K562 (cell line): ENCODE data around the gene BIK. TPM values are rescaled to one million over a fixed set of nuclear protein-coding genes. Genes with fewer than 3 reads are reported as not detected.

ENCODE experiments used
- ATAC-seq: fragments of 200-7000 bp; cut with Tn5 transposase; 3 replicates; pipeline ENCODE4 v1.9.1; 2020; ENCODE audit warnings: moderate library complexity
- BruUV-seq: library from RNA; stranded (reverse); fragments of 400-500 nt; replicated peaks from 2 replicates; lab custom pipeline; 2021; lab: Mats Ljungman, UMichigan
- CTCF ChIA-PET: fragments of 300-600 bp; formaldehyde crosslinking; extraction: SDS; loops from one replicate; lab custom pipeline; 2021; ENCODE audit warnings: low intra/inter-chr PET ratio; lab: Yijun Ruan, JAX
- POLR2A ChIA-PET: fragments of 300-600, 350-650 bp; sonication (Branson Sonifier 250); formaldehyde crosslinking; extraction: SDS; loops from one replicate; lab custom pipeline; 2021; ENCODE audit warnings: antibody characterized with exemption, inconsistent platforms; lab: Yijun Ruan, JAX
- DNase-seq, 4 experiments: peaks; one replicate each; pipeline versions ENCODE4 v3.0.0 to v3.0.0-alpha.2; 2011 to 2018; ENCODE audit warnings: low spot score in 3 of 4, mixed read lengths in 3 of 4; ENCODE audit errors: extremely low read depth in 1 of 4
- FAIRE-seq: peaks from 2 replicates; lab custom pipeline; 2011; peaks lifted over from hg19 to GRCh38; lab: Jason Lieb, UNC
- H2AFZ ChIP-seq: 2 replicates; pipeline ENCODE4 v1.6.0; 2011; ENCODE audit warnings: low read depth, low read length, control low read depth, inconsistent platforms
- H3K27ac ChIP-seq: fragments of 200-600 bp; 3 replicates; pipeline ENCODE4 v1.8.0; 2011; ENCODE audit warnings: low read depth, mild to moderate bottlenecking, control low read depth, inconsistent platforms, low read length, moderate library complexity, mixed read lengths; ENCODE audit errors: extremely low read depth
- H3K27me3 ChIP-seq, 2 experiments: fragments of 300-600 bp in 1 of 2; 2 replicates in 1 of 2; 3 replicates in 1 of 2; pipeline versions ENCODE4 v1.6.0 to v1.8.0; 2011; ENCODE audit warnings: inconsistent platforms in 2 of 2, low read length in 2 of 2, mild to moderate bottlenecking in 1 of 2, mixed read lengths in 1 of 2, moderate library complexity in 1 of 2; ENCODE audit not compliant: control insufficient read depth in 2 of 2, insufficient read depth in 2 of 2
- H3K36me3 ChIP-seq: fragments of 300-600 bp; 3 replicates; pipeline ENCODE4 v1.8.0; 2011; ENCODE audit warnings: mild to moderate bottlenecking, low read length, inconsistent platforms; ENCODE audit not compliant: control insufficient read depth, insufficient read depth
- H3K4me1 ChIP-seq, 2 experiments: fragments of 200-600 bp in 1 of 2; replicated peaks in 1 of 2; 2 replicates in 1 of 2; 3 replicates in 1 of 2; pipeline versions ENCODE4 v1.5.1 to v1.8.0; 2011; ENCODE audit warnings: inconsistent platforms in 2 of 2, low read length in 2 of 2, mild to moderate bottlenecking in 1 of 2, mixed read lengths in 1 of 2, moderate library complexity in 1 of 2; ENCODE audit not compliant: control insufficient read depth in 2 of 2, insufficient read depth in 2 of 2
- H3K4me2 ChIP-seq: 2 replicates; pipeline ENCODE4 v1.6.1; 2011; ENCODE audit warnings: low read length, control low read depth, inconsistent platforms, mixed read lengths; ENCODE audit not compliant: insufficient read depth
- H3K4me3 ChIP-seq: fragments of 200-600 bp; sonication (generic), shearing (Covaris generic); 2 replicates; pipeline ENCODE4 v1.5.1; 2016; ENCODE audit warnings: control low read depth, inconsistent platforms
- H3K79me2 ChIP-seq: fragments of 200-600 bp; 3 replicates; pipeline ENCODE4 v1.8.0; 2011; ENCODE audit warnings: low read length, inconsistent platforms; ENCODE audit not compliant: control insufficient read depth, insufficient read depth
- H3K9ac ChIP-seq, 2 experiments: 2 replicates each; pipeline versions ENCODE4 v1.6.0 to v1.6.1; 2011; ENCODE audit warnings: low read depth in 2 of 2, low read length in 2 of 2, control low read depth in 1 of 2, inconsistent platforms in 1 of 2, mild to moderate bottlenecking in 1 of 2, mixed read lengths in 1 of 2; ENCODE audit not compliant: insufficient read depth in 1 of 2
- H3K9me1 ChIP-seq: one replicate; pipeline ENCODE4 v1.6.0; 2011; ENCODE audit warnings: inconsistent platforms, mild to moderate bottlenecking, low read length, moderate library complexity; ENCODE audit not compliant: control insufficient read depth, insufficient read depth
- H3K9me3 ChIP-seq: replicated peaks from 2 replicates; pipeline ENCODE4 v1.5.1; 2011; ENCODE audit warnings: low read depth, low read length, inconsistent platforms; ENCODE audit not compliant: control insufficient read depth, insufficient read depth
- H4K20me1 ChIP-seq: replicated peaks from 2 replicates; pipeline ENCODE4 v1.6.1; 2011; ENCODE audit warnings: low read length, inconsistent platforms, mixed read lengths; ENCODE audit not compliant: control insufficient read depth, insufficient read depth
- BHLHE40 ChIP-seq: IDR thresholded peaks from 2 replicates; pipeline ENCODE4 v1.6.1; 2011; ENCODE audit warnings: low read length, improper control_type of control experiment
- CAMTA2 ChIP-seq: fragments of 250-450 bp; sonication (Bioruptor Pico); conservative IDR thresholded peaks from 2 replicates; pipeline ENCODE4 v1.5.1; 2022
- DDX20 ChIP-seq: fragments of 450-650 bp; IDR thresholded peaks from 2 replicates; pipeline ENCODE4 v1.6.1; 2016; ENCODE audit warnings: missing genetic modification characterization, low read depth, mild to moderate bottlenecking, missing compliant biosample characterization, moderate library complexity
- E2F4 ChIP-seq: sonication (generic); formaldehyde crosslinking; IDR thresholded peaks from 2 replicates; pipeline ENCODE4 v1.8.0; 2022; ENCODE audit warnings: mild to moderate bottlenecking, low read depth, missing genetic modification reagents
- ESRRA ChIP-seq: fragments of 450-650 bp; IDR thresholded peaks from 2 replicates; pipeline ENCODE4 v1.6.1; 2014; ENCODE audit warnings: low read depth, mild to moderate bottlenecking, moderate library complexity, borderline replicate concordance
- MEF2D ChIP-seq: conservative IDR thresholded peaks from 2 replicates; pipeline ENCODE4 v1.6.1; 2016; ENCODE audit warnings: low read depth, missing genetic modification characterization, missing compliant biosample characterization
- MYC ChIP-seq, 2 experiments: fragments of 250-450 bp in 1 of 2; sonication (Bioruptor Pico) in 1 of 2; IDR thresholded peaks; 2 replicates each; pipeline versions ENCODE4 v1.5.1 to v1.6.1; 2012 to 2021; ENCODE audit warnings: low read depth in 2 of 2, borderline replicate concordance in 1 of 2, improper control_type of control experiment in 1 of 2, low read length in 1 of 2, mild to moderate bottlenecking in 1 of 2, moderate library complexity in 1 of 2
- NR4A1 ChIP-seq, 2 experiments: fragments of 250-450 bp in 1 of 2; fragments of 450-650 bp in 1 of 2; sonication (Bioruptor Pico) in 1 of 2; IDR thresholded peaks; 2 replicates each; pipeline versions ENCODE4 v1.4.0 to v1.6.1; 2016 to 2020; ENCODE audit warnings: mild to moderate bottlenecking in 2 of 2, missing compliant biosample characterization in 1 of 2, missing genetic modification characterization in 1 of 2, moderate library complexity in 1 of 2
- RB1 ChIP-seq: fragments of 450-650 bp; IDR thresholded peaks from 2 replicates; pipeline ENCODE4 v1.6.1; 2017; ENCODE audit warnings: low read depth, mild to moderate bottlenecking
- RBM22 ChIP-seq: fragments of 200-400 bp; formaldehyde crosslinking; IDR thresholded peaks from 2 replicates; pipeline ENCODE4 v1.6.1; 2018; ENCODE audit warnings: low read length, low read depth; ENCODE audit not compliant: poor library complexity, severe bottlenecking
- SIX5 ChIP-seq, 2 experiments: IDR thresholded peaks; 2 replicates each; pipeline ENCODE4 v1.6.1; 2011; ENCODE audit warnings: low read length in 2 of 2, borderline replicate concordance in 1 of 2, low read depth in 1 of 2, mild to moderate bottlenecking in 1 of 2, moderate library complexity in 1 of 2; ENCODE audit not compliant: insufficient read depth in 1 of 2
- TCF7L2 ChIP-seq: fragments of 150-350 bp; IDR thresholded peaks from 2 replicates; pipeline ENCODE4 v1.6.1; 2016; ENCODE audit warnings: low read depth, mild to moderate bottlenecking, low read length, moderate library complexity
- XRCC4 ChIP-seq: IDR thresholded peaks from one replicate; pipeline ENCODE4 v1.6.1; 2011; ENCODE audit not compliant: insufficient read depth, insufficient read length; ENCODE audit errors: extremely low read depth
- ZC3H4 ChIP-seq: sonication (generic); formaldehyde crosslinking; IDR thresholded peaks from 2 replicates; pipeline ENCODE4 v1.9.0; 2021; ENCODE audit warnings: missing genetic modification reagents, borderline replicate concordance
- ZFX ChIP-seq: sonication (generic); formaldehyde crosslinking; IDR thresholded peaks from 2 replicates; pipeline ENCODE4 v1.8.0; 2022; ENCODE audit warnings: mild to moderate bottlenecking, missing genetic modification reagents, moderate library complexity
- ZNF436 ChIP-seq: fragments of 250-450, 450-650 bp; sonication (Bioruptor Pico); formaldehyde crosslinking; IDR thresholded peaks from 2 replicates; pipeline ENCODE4 v1.7.0; 2020; ENCODE audit warnings: mild to moderate bottlenecking
- ZNF583 ChIP-seq: fragments of 250-450 bp; sonication (Bioruptor Pico); IDR thresholded peaks from 2 replicates; pipeline ENCODE4 v1.4.0; 2020
- WGBS: fragments of 100-300 bp; shearing (Covaris generic); methylation state at CpG from one replicate; pipeline ENCODE4 v1.1.6; 2016; ENCODE audit warnings: low coverage, mixed read lengths; ENCODE audit not compliant: insufficient coverage; ENCODE audit errors: missing lambda C conversion rate; 5-methylcytosine and 5-hydroxymethylcytosine counted together
- in situ Hi-C: fragments of 300-500 bp; cut with MboI; formaldehyde crosslinking; loops from 4 replicates; pipeline ENCODE4 v1.15.0; 2018; ENCODE audit warnings: inconsistent platforms, mixed read lengths
- intact Hi-C: fragments of 100-400 bp; cut with micrococcal nuclease; formaldehyde crosslinking; loops from 2 replicates; pipeline ENCODE4 v1.14.2; 2022
- polyA plus RNA-seq, 8 experiments: library from polyadenylated mRNA; depleted of rRNA in 4 of 8; stranded (reverse) in 5 of 8; unstranded in 3 of 8; fragments of >200 nt; fragmentation: Nextera tagmentation in 2 of 8; fragmentation: Illumina TruSeq in 1 of 8; extraction: Ambion mirVana in 2 of 8; extraction: Trizol in 1 of 8; gene quantifications; 2 replicates each; pipeline versions ENCODE4 v1.2.1 to v1.2.3, GENCODE V29; 2011 to 2014; ENCODE audit warnings: inconsistent platforms in 1 of 8, missing spikeins in 1 of 8
- total RNA-seq, 7 experiments: library from RNA; depleted of rRNA in 6 of 7; stranded (reverse); fragments of >200 nt in 6 of 7; fragmentation: Illumina TruSeq in 2 of 7; extraction: Trizol in 2 of 7; gene quantifications; 2 replicates each; pipeline versions ENCODE4 v1.2.1 to v1.2.3, GENCODE V29; 2011 to 2021; ENCODE audit warnings: low replicate concordance in 1 of 7

Gene BIK
- total and polyA plus RNA-seq, 9 of the 15 experiments (the other 6 are each of a cell fraction or from before 2014, with no cell fraction given): 0.08 to 0.23 (median 0.18) TPM; not detected in 4

DNA sequence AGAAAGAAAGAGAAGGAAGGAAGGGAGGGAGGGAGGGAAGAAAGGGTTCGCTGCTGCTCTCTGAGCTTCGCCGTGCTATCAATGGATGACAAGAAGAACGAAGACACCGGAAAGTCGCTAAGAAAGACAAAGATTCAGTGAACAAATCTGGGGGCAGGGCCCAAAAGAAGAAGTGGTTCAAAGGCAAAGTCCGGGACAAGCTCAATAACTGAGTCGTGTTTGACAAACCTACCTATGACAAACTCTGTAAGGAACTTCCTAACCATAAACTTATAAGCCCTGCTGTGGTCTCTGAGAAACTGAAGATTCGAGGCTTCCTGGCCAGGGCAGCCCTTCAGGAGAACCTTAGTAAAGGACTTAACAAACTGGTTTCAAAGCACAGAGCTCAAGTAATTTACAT lies 18.5 kb upstream of the BIK start:
- ATAC-seq (no peak), FAIRE-seq (no peak), DNase-seq (no peak)
- Histone ChIP-seq H3K79me2 (no peaks in the 10 kb centered on the region), H3K27me3 (no peaks in the 10 kb centered on the region), H3K36me3 (no peaks in the 10 kb centered on the region), H3K4me1 (peaks cover 3 to 17% of the 10 kb centered on the region in 2 experiments; a peak in 4 of 5 replicates), H2AFZ (no peak overlapping the region), H3K4me3 (no peak overlapping the region), H3K9me1 (no peaks in the 10 kb centered on the region), H3K9ac (no peak overlapping the region), H3K9me3 (no peaks in the 10 kb centered on the region), H3K4me2 (no peak overlapping the region), H4K20me1 (no peaks in the 10 kb centered on the region), H3K27ac (no peak overlapping the region)
- in situ Hi-C loops (no loop called here), intact Hi-C loops (no loop called here)
- TF ChIP-seq NR4A1 (CRISPR knock-in tag; IDR thresholded peaks at IDR 0.05): no peak
- no peak for TF ChIP-seq NR4A1 (tag; IDR thresholded peaks at IDR 0.05)
- TF ChIP-seq RBM22: no peak
- no peak for TF ChIP-seq SIX5 (IDR thresholded peaks at IDR 0.05; ENCODE audit: borderline replicate concordance in 1 of 2, insufficient read depth in 1 of 2, low read depth in 1 of 2, low read length in 2 of 2)
- no peak for TF ChIP-seq E2F4
- no peak for TF ChIP-seq ZNF583 (CRISPR knock-in tag)
- TF ChIP-seq TCF7L2: no peak
- TF ChIP-seq ZC3H4 (CRISPR knock-in tag): no peak
- TF ChIP-seq XRCC4: no peak
- TF ChIP-seq MYC (IDR thresholded peaks at IDR 0.05; ENCODE audit: low read depth, low read length): no peak
- TF ChIP-seq MYC (CRISPR knock-in tag; IDR thresholded peaks at IDR 0.05; ENCODE audit: borderline replicate concordance, low read depth): no peak
- TF ChIP-seq MEF2D (tag): no peak
- no peak for TF ChIP-seq ZFX (CRISPR knock-in tag)
- no peak for TF ChIP-seq CAMTA2 (CRISPR knock-in tag)
- no peak for TF ChIP-seq DDX20
- no peak for TF ChIP-seq ZNF436
- TF ChIP-seq ESRRA: no peak
- TF ChIP-seq BHLHE40: no peak
- TF ChIP-seq RB1: no peak
- ChIA-PET CTCF (no interaction called here), POLR2A (no interaction called here)
- 45% methylated on average over 3 of the region's 9 CpGs for WGBS
- BruUV-seq: no TSS peak
